ENCODE data around the gene PSEN2.

DNA sequence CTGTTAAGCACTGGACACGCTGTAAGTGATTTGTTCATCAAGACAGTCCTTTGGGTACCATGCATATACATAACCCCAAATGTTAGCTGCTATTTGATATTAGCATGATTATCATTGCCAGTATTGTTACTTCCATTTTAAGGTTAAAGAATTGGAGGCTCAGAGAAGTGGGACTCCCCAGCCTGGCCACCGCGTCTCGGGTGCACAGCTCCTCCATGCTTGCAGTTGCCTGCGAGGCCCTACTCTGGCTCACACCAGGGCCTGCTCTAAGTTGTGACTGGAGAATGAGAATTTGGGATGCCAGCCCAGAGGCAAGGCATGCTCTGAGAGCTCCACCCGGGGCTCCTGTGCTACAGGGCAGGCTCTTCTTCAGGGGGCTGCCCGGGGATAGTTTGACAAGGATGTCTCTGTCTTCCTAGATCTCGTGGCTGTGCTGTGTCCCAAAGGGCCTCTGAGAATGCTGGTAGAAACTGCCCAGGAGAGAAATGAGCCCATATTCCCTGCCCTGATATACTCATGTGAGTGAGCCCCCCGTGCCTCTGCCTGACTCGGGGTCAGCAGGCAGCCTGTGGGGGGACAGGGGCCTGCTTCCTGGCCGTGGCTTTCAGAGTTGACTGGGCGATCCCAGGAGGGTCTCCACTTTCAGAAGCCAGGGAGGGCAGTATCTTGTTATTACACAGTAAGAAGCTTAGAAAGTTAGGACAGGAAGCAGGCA, 19.4 kb downstream of the PSEN2 start:
- TF ChIP-seq CTCF (IDR thresholded peaks at IDR 0.05; ENCODE audit: extremely low read depth in 1 of 2, insufficient read depth in 1 of 2, low read depth in 1 of 2, low read length in 2 of 2) (no peak), POLR2AphosphoS5 (IDR thresholded peaks at IDR 0.05; ENCODE audit: insufficient read depth, low read depth, low read length) (no peak), EZH2 (IDR thresholded peaks at IDR 0.05; ENCODE audit: borderline replicate concordance, low read depth, low read length, severe bottlenecking) (no peak), JUN (IDR thresholded peaks at IDR 0.05; ENCODE audit: borderline replicate concordance, insufficient read depth, insufficient read length, low read depth) (no peak)
